ENCODE results near the gene FTO.
"Not testable (repeated sequence)": the region's sequence is repeated elsewhere in the genome, so short reads cannot be mapped to it uniquely, and the experiment has no call there.

The FTO gene

DNA sequence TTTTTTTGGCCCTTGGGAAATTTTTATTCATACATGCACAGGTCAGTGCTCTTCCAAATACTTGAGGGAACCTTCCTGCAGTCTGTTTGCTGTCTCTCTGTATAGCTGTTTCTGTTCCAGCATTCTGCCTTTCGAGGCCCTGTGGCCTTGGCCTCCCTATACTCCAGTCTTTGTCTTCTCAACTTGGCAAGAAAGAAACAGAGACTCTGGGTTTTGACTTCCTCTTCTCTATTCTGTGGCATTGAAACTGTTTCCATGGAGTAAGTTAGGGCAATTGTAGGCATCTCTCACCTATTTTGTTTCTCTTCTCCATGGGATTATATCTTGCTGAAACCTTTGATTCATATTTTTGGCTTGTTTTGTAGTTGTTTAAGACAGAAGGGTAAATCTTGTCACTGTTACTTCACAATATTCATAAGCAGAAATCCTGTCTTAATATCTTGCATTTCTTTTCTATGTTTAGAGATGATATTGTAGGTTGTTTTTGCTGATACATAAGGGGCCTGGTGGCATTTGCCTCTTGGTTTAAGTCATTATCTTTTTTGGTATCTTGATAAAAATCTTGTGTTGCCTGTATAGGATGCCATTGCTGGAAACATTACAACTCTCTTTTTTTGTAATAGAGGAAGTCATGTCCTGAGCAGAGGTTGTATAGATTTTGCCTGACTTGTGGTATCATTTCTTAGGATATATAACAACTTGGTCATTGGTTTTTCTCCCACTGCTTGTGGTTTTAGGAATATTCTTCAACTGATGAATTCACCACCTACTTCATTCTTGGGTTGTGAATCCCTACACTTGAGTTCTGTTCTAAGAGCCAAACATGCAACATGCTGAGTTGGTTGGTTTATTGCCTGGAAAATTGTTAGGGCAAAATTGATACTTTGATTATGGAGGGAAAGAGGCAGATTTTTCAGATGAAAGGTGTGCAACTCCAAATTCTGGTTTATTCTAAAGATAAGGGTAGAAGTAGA is 168.6 kb downstream of the FTO start:
- Histone ChIP-seq H3K36me3 (ENCODE audit: control insufficient read depth in 1 of 2, insufficient read depth in 2 of 2, low read length in 2 of 2) (peaks cover 4 to 13% of the 10 kb centered on the region in 2 donors), H3K4me3 (ENCODE audit: low read depth in 1 of 2, low read length in 2 of 2) (no peak overlapping the region), H3K27me3 (ENCODE audit: low read depth, low read length) (no peaks in the 10 kb centered on the region), H3K27ac (ENCODE audit: low read length) (no peak overlapping the region), H3K4me1 (ENCODE audit: control insufficient read depth in 1 of 2, insufficient read depth in 2 of 2, low read length in 2 of 2) (no peaks in the 10 kb centered on the region), H3K9me3 (ENCODE audit: control insufficient read depth in 1 of 2, low read length in 2 of 2) (no peaks in the 10 kb centered on the region)

DNA sequence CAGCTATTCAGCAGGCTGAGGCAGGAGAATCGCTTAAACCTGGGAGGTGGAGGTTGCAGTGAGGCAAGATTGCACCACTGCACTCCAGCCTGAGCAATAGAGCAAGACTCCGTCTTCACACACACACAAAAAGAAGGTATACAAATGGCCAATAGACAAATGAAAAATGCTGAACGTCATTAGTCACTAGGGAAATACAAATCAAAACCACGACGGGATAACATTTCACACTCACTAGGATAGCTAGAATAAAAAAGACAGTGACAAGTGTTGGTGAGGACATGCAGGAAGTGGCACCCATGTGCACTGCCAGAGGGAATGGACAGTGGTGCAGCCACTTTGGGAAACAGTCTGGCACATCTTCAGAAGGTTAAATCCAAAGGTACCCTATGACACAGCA is 172.9 kb downstream of the FTO start:
- Histone ChIP-seq H3K27me3 (ENCODE audit: low read depth, low read length) (no peaks in the 10 kb centered on the region), H3K27ac (ENCODE audit: low read length) (no peak overlapping the region), H3K4me1 (ENCODE audit: control insufficient read depth in 1 of 2, insufficient read depth in 2 of 2, low read length in 2 of 2) (no peaks in the 10 kb centered on the region), H3K4me3 (ENCODE audit: low read depth in 1 of 2, low read length in 2 of 2) (no peak overlapping the region), H3K36me3 (ENCODE audit: control insufficient read depth in 1 of 2, insufficient read depth in 2 of 2, low read length in 2 of 2) (peaks cover 7 to 21% of the 10 kb centered on the region in 2 donors), H3K9me3 (ENCODE audit: control insufficient read depth in 1 of 2, low read length in 2 of 2) (no peaks in the 10 kb centered on the region)

DNA sequence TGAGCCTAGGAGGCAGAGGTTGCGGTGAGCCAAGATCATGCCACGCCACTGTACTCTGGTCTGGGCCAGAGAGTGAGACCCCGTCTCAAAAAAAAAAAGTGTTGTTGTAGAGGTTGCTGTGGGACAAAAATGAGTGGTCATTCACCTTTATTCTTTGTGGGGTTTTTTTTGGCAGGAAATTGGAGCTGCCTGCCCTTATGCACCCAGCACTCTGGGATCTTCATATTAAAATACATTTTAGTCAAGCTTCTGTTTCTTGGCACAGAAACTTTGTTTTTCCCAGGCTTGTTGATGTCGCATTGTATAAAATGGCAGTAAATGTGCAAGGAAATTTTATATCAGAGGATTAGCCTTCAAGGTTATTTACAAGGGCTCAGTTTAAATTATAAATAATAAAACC is 174.3 kb downstream of the FTO start:
- H3K9me3 ChIP-seq (ENCODE audit: control insufficient read depth in 1 of 2, low read length in 2 of 2), result no peaks in the 10 kb centered on the region
- no peaks in the 10 kb centered on the region for H3K4me1 ChIP-seq (ENCODE audit: control insufficient read depth in 1 of 2, insufficient read depth in 2 of 2, low read length in 2 of 2)
- peaks cover 4 to 25% of the 10 kb centered on the region in 2 donors for H3K36me3 ChIP-seq (ENCODE audit: control insufficient read depth in 1 of 2, insufficient read depth in 2 of 2, low read length in 2 of 2)
- H3K27ac ChIP-seq (ENCODE audit: low read length), result no peak overlapping the region
- H3K27me3 ChIP-seq (ENCODE audit: low read depth, low read length), result no peaks in the 10 kb centered on the region
- no peak overlapping the region for H3K4me3 ChIP-seq (ENCODE audit: low read depth in 1 of 2, low read length in 2 of 2)

DNA sequence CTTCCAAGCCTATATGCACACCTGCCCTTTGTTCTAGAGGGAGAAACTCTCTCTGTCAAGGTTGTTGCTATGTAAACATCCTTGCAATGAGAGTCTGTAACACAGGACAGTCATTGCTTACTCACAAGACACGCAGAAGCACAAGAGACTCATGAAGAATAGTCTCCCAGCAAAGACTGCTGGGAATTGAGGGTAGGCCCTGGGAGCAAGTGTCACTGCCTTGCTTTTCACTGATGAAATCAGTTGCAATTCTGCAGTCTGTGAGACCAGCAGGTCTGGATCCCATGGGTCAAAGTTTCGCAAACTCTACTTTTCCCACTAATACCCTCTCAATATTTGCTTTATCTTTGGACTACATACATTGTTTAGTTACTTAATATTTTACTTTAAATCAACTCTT is 177.4 kb downstream of the FTO start:
- no peaks in the 10 kb centered on the region for H3K9me3 ChIP-seq (ENCODE audit: control insufficient read depth in 1 of 2, low read length in 2 of 2)
- no peaks in the 10 kb centered on the region for H3K27me3 ChIP-seq (ENCODE audit: low read depth, low read length)
- no peak overlapping the region for H3K27ac ChIP-seq (ENCODE audit: low read length)
- H3K4me1 ChIP-seq (ENCODE audit: control insufficient read depth in 1 of 2, insufficient read depth in 2 of 2, low read length in 2 of 2), result no peaks in the 10 kb centered on the region
- no peak overlapping the region for H3K4me3 ChIP-seq (ENCODE audit: low read depth in 1 of 2, low read length in 2 of 2)
- H3K36me3 ChIP-seq (ENCODE audit: control insufficient read depth in 1 of 2, insufficient read depth in 2 of 2, low read length in 2 of 2), result peaks cover 4 to 34% of the 10 kb centered on the region in 2 donors

DNA sequence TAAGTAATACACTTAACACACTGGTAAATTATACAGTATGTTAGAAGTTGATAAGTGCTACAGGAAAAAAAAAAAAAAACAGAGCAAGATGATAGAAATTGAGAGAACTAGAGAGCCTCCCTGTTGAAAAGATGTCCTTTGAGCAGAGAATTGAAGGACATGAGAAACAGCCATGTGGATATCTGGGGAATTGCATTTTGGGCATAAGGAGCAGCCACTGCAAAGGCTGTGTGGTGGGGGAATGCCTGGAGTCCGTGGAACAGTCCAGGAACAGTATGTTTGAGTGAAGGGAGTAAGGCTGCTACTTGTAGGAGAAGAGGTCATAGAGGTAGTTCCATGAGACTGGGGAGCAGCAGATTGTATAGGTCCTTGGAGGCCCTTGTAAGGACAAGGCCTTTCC is 178.4 kb downstream of the FTO start:
- no peaks in the 10 kb centered on the region for H3K4me1 ChIP-seq (ENCODE audit: control insufficient read depth in 1 of 2, insufficient read depth in 2 of 2, low read length in 2 of 2)

DNA sequence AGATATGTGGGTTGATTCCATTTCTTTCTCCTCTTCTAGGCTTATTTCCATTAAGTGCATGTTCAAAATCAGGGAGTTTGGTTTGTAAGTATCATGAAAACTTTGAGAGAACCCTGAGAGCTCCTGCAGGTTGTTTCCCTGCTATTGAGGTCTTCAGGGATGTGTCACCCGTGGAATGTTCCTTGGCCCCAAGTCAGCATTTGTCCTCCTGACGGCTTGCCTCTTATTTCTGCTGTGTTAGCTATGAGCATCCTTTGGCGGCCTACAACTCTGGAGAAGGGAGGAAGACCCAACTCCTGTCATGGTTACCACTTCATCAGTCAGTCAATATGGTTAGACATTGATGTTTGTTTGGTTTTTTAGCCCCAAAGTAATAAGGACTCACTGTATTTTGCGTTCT is 180.8 kb downstream of the FTO start:
- no peaks in the 10 kb centered on the region for H3K4me1 ChIP-seq (ENCODE audit: control insufficient read depth in 1 of 2, insufficient read depth in 2 of 2, low read length in 2 of 2)
- H3K27me3 ChIP-seq (ENCODE audit: low read depth, low read length), result no peaks in the 10 kb centered on the region
- peaks cover 10 to 44% of the 10 kb centered on the region in 2 donors for H3K36me3 ChIP-seq (ENCODE audit: control insufficient read depth in 1 of 2, insufficient read depth in 2 of 2, low read length in 2 of 2)
- H3K4me3 ChIP-seq (ENCODE audit: low read depth in 1 of 2, low read length in 2 of 2), result no peak overlapping the region
- no peaks in the 10 kb centered on the region for H3K9me3 ChIP-seq (ENCODE audit: control insufficient read depth in 1 of 2, low read length in 2 of 2)
- no peak overlapping the region for H3K27ac ChIP-seq (ENCODE audit: low read length)

More for the DNA sequence above, 178.4 kb downstream of the FTO start:
- Histone ChIP-seq H3K9me3 (ENCODE audit: control insufficient read depth in 1 of 2, low read length in 2 of 2) (no peaks in the 10 kb centered on the region), H3K27me3 (ENCODE audit: low read depth, low read length) (no peaks in the 10 kb centered on the region), H3K27ac (ENCODE audit: low read length) (no peak overlapping the region), H3K36me3 (ENCODE audit: control insufficient read depth in 1 of 2, insufficient read depth in 2 of 2, low read length in 2 of 2) (peaks cover 4 to 34% of the 10 kb centered on the region in 2 donors), H3K4me3 (ENCODE audit: low read depth in 1 of 2, low read length in 2 of 2) (no peak overlapping the region)

DNA sequence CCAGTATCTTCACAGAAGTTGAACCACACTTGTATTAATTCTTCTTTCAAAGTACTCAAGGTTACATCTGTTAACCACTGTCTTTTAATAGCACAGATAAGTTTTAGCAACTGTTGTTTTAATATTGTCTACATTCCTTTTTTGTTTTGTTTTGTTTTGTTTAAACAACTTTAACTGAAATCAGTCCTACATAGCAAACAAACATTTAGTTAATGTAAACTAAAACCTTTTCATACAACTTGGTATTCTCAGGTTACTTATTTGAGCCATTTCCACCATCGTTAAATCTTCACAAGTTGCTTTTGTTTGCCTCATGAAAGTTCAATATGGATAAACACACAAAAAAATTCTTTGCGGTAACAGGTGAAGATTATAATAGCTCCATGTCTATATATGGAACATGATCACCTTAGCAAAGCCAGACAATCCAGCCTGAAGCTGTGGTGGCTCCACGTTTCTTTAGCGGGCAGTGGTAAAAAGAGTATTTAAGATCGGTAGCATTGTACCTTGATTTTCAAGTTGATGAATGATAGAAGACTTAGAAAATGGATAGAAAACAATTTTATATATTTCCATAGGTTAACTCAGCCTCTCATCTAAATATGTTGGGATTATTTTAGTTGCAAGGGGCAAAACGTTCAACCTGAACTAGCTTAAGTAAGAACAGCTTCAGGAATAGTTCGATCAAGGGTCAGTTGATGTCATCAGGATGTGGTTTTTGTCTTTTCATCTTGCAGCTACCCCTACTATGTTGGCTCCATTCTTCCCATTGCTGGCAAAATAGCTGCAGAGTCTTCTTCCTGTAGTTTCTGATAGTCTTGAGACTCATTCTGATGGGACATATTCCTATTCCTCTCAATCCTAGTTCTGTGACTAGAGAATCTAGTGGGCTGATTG is 182.8 kb downstream of the FTO start:
- no peak overlapping the region for H3K4me3 ChIP-seq (ENCODE audit: low read depth in 1 of 2, low read length in 2 of 2)
- H3K36me3 ChIP-seq (ENCODE audit: control insufficient read depth in 1 of 2, insufficient read depth in 2 of 2, low read length in 2 of 2), result peaks cover 7 to 29% of the 10 kb centered on the region in 2 donors
- H3K27ac ChIP-seq (ENCODE audit: low read length), result no peak overlapping the region
- H3K27me3 ChIP-seq (ENCODE audit: low read depth, low read length), result no peaks in the 10 kb centered on the region
- no peaks in the 10 kb centered on the region for H3K4me1 ChIP-seq (ENCODE audit: control insufficient read depth in 1 of 2, insufficient read depth in 2 of 2, low read length in 2 of 2)
- H3K9me3 ChIP-seq (ENCODE audit: control insufficient read depth in 1 of 2, low read length in 2 of 2), result no peaks in the 10 kb centered on the region

DNA sequence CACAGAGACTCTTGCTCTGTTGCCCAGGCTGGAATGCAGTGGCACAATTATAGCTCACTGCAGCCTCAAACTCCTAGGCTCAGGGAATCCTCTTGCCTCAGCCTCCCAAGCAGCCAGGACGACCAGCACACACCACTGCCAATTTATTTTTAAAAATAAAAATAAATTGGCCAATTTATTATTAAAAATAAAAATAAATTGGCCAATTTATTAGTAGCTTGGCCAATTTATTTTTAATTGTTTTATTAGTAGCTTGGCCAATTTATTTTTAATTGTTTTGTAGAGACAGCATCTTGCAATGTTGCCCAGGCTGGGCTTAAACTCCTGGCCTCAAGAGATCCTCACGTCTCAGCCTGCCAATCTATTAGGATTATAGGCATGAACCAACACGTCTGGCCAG is 184.3 kb downstream of the FTO start:
- Histone ChIP-seq H3K27ac (ENCODE audit: low read length) (no peak overlapping the region), H3K4me3 (ENCODE audit: low read depth in 1 of 2, low read length in 2 of 2) (no peak overlapping the region), H3K27me3 (ENCODE audit: low read depth, low read length) (no peaks in the 10 kb centered on the region), H3K9me3 (ENCODE audit: control insufficient read depth in 1 of 2, low read length in 2 of 2) (no peaks in the 10 kb centered on the region), H3K36me3 (ENCODE audit: control insufficient read depth in 1 of 2, insufficient read depth in 2 of 2, low read length in 2 of 2) (peaks cover 7 to 21% of the 10 kb centered on the region in 2 donors), H3K4me1 (ENCODE audit: control insufficient read depth in 1 of 2, insufficient read depth in 2 of 2, low read length in 2 of 2) (peaks cover 0 to 4% of the 10 kb centered on the region in 2 donors)

DNA sequence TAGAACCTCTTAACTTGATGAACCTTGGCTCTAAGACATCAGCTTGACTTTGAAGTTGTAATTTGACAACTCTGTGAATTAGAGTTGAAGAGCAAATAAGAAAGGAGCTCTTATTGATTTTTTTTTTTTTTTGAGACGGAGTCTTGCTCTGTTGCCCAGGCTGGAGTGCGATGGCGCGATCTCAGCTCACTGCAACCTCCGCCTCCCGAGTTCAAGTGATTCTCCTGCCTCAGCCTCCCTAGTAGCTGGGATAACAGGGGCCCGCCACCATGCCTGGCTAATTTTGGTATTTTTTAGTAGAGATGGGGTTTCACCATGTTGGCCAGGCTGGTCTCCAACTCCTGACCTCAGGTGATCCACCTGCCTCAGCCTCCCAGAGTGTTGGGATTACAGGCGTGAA is 186.9 kb downstream of the FTO start:
- not testable (repeated sequence) for H3K27ac ChIP-seq (ENCODE audit: low read length); H3K4me3 ChIP-seq (ENCODE audit: low read depth in 1 of 2, low read length in 2 of 2); H3K9me3 ChIP-seq (ENCODE audit: control insufficient read depth in 1 of 2, low read length in 2 of 2); H3K27me3 ChIP-seq (ENCODE audit: low read depth, low read length)
- Histone ChIP-seq H3K4me1 (ENCODE audit: control insufficient read depth in 1 of 2, insufficient read depth in 2 of 2, low read length in 2 of 2) (peaks cover 0 to 13% of the 10 kb centered on the region in 2 donors), H3K36me3 (ENCODE audit: control insufficient read depth in 1 of 2, insufficient read depth in 2 of 2, low read length in 2 of 2) (peaks cover 7 to 12% of the 10 kb centered on the region in 2 donors)

DNA sequence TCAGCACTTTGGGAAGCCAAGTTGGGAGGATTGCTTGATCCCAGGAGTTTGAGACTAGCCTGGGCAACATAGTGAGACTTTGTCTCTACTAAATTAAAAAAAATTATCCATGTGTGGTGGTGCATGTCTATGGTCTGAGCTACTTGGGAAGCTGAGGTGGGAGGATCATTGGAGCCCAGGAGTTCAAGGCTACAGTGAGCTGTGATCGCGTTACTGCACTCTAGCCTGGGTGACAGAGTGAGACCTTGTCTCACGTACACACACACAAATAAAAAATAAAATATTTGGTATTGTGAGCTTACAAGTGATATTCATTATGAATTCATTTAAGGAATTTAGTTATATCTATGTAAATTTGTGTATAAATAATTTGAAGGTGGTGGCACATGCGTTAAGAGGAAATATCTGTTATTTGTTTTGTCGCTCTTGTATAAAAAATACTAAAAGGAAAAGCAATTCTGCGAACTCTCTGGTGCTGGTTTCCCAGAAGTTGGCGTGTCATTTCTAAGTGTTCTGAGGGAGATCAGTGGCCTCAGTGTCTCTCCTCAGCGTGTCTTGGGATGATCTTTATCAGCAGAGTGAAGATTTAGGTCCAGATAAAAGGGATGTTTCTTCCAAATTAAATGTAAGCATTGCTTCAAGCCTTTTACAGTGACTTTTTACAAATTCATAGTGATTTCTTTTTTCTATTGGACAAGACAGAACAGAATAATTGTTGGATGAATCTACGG is 187.6 kb downstream of the FTO start:
- Histone ChIP-seq H3K9me3 (ENCODE audit: control insufficient read depth in 1 of 2, low read length in 2 of 2) (no peaks in the 10 kb centered on the region), H3K4me3 (ENCODE audit: low read depth in 1 of 2, low read length in 2 of 2) (no peak overlapping the region), H3K4me1 (ENCODE audit: control insufficient read depth in 1 of 2, insufficient read depth in 2 of 2, low read length in 2 of 2) (peaks cover 0 to 13% of the 10 kb centered on the region in 2 donors), H3K36me3 (ENCODE audit: control insufficient read depth in 1 of 2, insufficient read depth in 2 of 2, low read length in 2 of 2) (peaks cover 7 to 12% of the 10 kb centered on the region in 2 donors), H3K27ac (ENCODE audit: low read length) (no peak overlapping the region), H3K27me3 (ENCODE audit: low read depth, low read length) (no peaks in the 10 kb centered on the region)

DNA sequence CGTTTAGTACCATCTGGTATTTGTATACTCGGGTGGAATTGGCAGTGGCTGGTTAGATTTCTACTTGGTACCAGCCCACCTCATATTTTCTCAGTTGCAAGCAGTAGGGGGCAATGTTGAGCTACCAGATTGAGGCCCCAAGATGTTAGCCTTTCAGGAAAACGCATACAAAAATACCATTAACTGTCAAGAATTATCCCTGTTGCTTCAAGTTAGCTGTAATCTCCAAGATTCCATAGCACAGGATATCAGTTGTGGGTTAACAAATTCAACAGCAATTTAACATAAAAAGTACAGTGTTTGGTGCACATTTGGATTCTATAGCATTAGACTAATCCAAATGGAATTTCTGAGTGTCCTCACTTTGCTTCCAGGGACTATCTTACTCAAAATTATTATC is 188.2 kb downstream of the FTO start:
- peaks cover 0 to 13% of the 10 kb centered on the region in 2 donors for H3K4me1 ChIP-seq (ENCODE audit: control insufficient read depth in 1 of 2, insufficient read depth in 2 of 2, low read length in 2 of 2)

More for the DNA sequence above, 188.2 kb downstream of the FTO start:
- Histone ChIP-seq H3K27me3 (ENCODE audit: low read depth, low read length) (no peaks in the 10 kb centered on the region), H3K36me3 (ENCODE audit: control insufficient read depth in 1 of 2, insufficient read depth in 2 of 2, low read length in 2 of 2) (peaks cover 7 to 12% of the 10 kb centered on the region in 2 donors), H3K27ac (ENCODE audit: low read length) (no peak overlapping the region), H3K4me3 (ENCODE audit: low read depth in 1 of 2, low read length in 2 of 2) (no peak overlapping the region), H3K9me3 (ENCODE audit: control insufficient read depth in 1 of 2, low read length in 2 of 2) (no peaks in the 10 kb centered on the region)

Data from muscle layer of duodenum (tissue), 2 donors.